Neural crest cell (in vitro differentiated cells): ENCODE results near the gene LIN7B. TPM values are rescaled to one million over a fixed set of nuclear protein-coding genes. Genes with fewer than 3 reads are reported as not detected.

Experiments used
- DNase-seq: peaks from one replicate; pipeline ENCODE4 v3.0.0; 2021; ENCODE audit warnings: low read depth, mixed read lengths, low spot score
- H3K27ac Mint-ChIP-seq: one replicate; pipeline ENCODE4 v1.8.0; 2021; ENCODE audit warnings: mild to moderate bottlenecking, mixed read lengths; ENCODE audit not compliant: unreplicated experiment
- H3K27me3 Mint-ChIP-seq: 2 replicates; pipeline ENCODE4 v1.8.0; 2021; ENCODE audit warnings: low read depth, mild to moderate bottlenecking, mixed read lengths
- H3K36me3 Mint-ChIP-seq: 2 replicates; pipeline ENCODE4 v1.8.0; 2021; ENCODE audit warnings: low read depth, mild to moderate bottlenecking, mixed read lengths
- H3K4me1 Mint-ChIP-seq: 2 replicates; pipeline ENCODE4 v1.8.0; 2021; ENCODE audit warnings: mixed read lengths
- H3K4me3 Mint-ChIP-seq: one replicate; pipeline ENCODE4 v1.8.0; 2021; ENCODE audit warnings: mild to moderate bottlenecking, mixed read lengths
- H3K9me3 Mint-ChIP-seq: 2 replicates; pipeline ENCODE4 v1.8.0; 2021; ENCODE audit warnings: mixed read lengths
- CTCF ChIP-seq: fragments of 200-600 bp; sonication (generic); conservative IDR thresholded peaks from 2 replicates; pipeline ENCODE4 v1.5.0; 2021; ENCODE audit warnings: antibody characterized with exemption, mild to moderate bottlenecking
- total RNA-seq: library from RNA; stranded (reverse); gene quantifications from 2 replicates; pipeline ENCODE4 v1.2.1, GENCODE V29; 2021

The LIN7B gene
- total RNA-seq, 1 donor from 2014 or later = 5.4 TPM

GRCh38 chr19:49086296-49086695 is 27.9 kb upstream of the LIN7B start:
- H3K27me3 Mint-ChIP-seq = peaks cover 4% of the 10 kb centered on the region
- no peak for TF ChIP-seq CTCF
- H3K27ac Mint-ChIP-seq = peak overlapping the region; percentile 99
- no peaks in the 10 kb centered on the region for H3K9me3 Mint-ChIP-seq
- no peak for DNase-seq
- peaks cover 9% of the 10 kb centered on the region for H3K36me3 Mint-ChIP-seq
- H3K4me3 Mint-ChIP-seq = peak overlapping the region; percentile 83
- H3K4me1 Mint-ChIP-seq = peaks cover 24% of the 10 kb centered on the region

- no peak overlapping the region for H3K27ac Mint-ChIP-seq
- H3K36me3 Mint-ChIP-seq = peaks cover 18% of the 10 kb centered on the region
- H3K4me1 Mint-ChIP-seq = peaks cover 8% of the 10 kb centered on the region
- no peak for TF ChIP-seq CTCF
- peak overlapping the region; percentile 81 for H3K4me3 Mint-ChIP-seq
- DNase-seq = no peak
- no peaks in the 10 kb centered on the region for H3K9me3 Mint-ChIP-seq
- H3K27me3 Mint-ChIP-seq = no peaks in the 10 kb centered on the region
Measured at GRCh38 chr19:49091391-49092038, 22.7 kb upstream of the LIN7B start.

- peaks cover 14% of the 10 kb centered on the region for H3K36me3 Mint-ChIP-seq
- peaks cover 5% of the 10 kb centered on the region for H3K4me1 Mint-ChIP-seq
- no peaks in the 10 kb centered on the region for H3K27me3 Mint-ChIP-seq
- no peaks in the 10 kb centered on the region for H3K9me3 Mint-ChIP-seq
- no peak for DNase-seq
- no peak overlapping the region for H3K27ac Mint-ChIP-seq
- H3K4me3 Mint-ChIP-seq = no peak overlapping the region
- no peak for TF ChIP-seq CTCF
Measured at GRCh38 chr19:49092686-49093085, 21.5 kb upstream of the LIN7B start.

- no peak for DNase-seq
- H3K4me3 Mint-ChIP-seq = peak overlapping the region; percentile 54
- no peak for TF ChIP-seq CTCF
- H3K27ac Mint-ChIP-seq = no peak overlapping the region
- peaks cover 8% of the 10 kb centered on the region for H3K4me1 Mint-ChIP-seq
- H3K9me3 Mint-ChIP-seq = no peaks in the 10 kb centered on the region
- H3K27me3 Mint-ChIP-seq = no peaks in the 10 kb centered on the region
- H3K36me3 Mint-ChIP-seq = peaks cover 25% of the 10 kb centered on the region
Measured at GRCh38 chr19:49094505-49095482, 19.4 kb upstream of the LIN7B start.

- H3K27me3 Mint-ChIP-seq = no peaks in the 10 kb centered on the region
- no peaks in the 10 kb centered on the region for H3K9me3 Mint-ChIP-seq
- H3K36me3 Mint-ChIP-seq = peaks cover 23% of the 10 kb centered on the region
- peak; percentile 99 for TF ChIP-seq CTCF
- H3K27ac Mint-ChIP-seq = no peak overlapping the region
- peak overlapping the region; percentile 61 for H3K4me3 Mint-ChIP-seq
- peaks cover 13% of the 10 kb centered on the region for H3K4me1 Mint-ChIP-seq
- peak; percentile 79 for DNase-seq
Measured at GRCh38 chr19:49097453-49098288, 16.5 kb upstream of the LIN7B start.
